Thymus (tissue), 11 donors: ENCODE results near the gene PPM1H. TPM values are rescaled to one million over a fixed set of nuclear protein-coding genes. Genes with fewer than 3 reads are reported as not detected.

ENCODE experiments used
- DNase-seq, 9 donors: peaks; one replicate each; pipeline ENCODE4 v3.0.0-alpha.2; 2013; ENCODE audit warnings: low spot score in 9 of 9, low read depth in 6 of 9, missing footprints in 1 of 9
- H3K27ac ChIP-seq, 2 donors: one replicate each; pipeline ENCODE4 v1.5.1; 2013; ENCODE audit warnings: control low read depth in 1 of 2, low read depth in 1 of 2, low read length in 1 of 2, mild to moderate bottlenecking in 1 of 2, moderate library complexity in 1 of 2
- H3K27me3 ChIP-seq, 2 donors: one replicate each; pipeline ENCODE4 v1.5.1; 2013; ENCODE audit warnings: low read length in 1 of 2; ENCODE audit not compliant: control insufficient read depth in 2 of 2, insufficient read depth in 1 of 2
- H3K36me3 ChIP-seq, 2 donors: one replicate each; pipeline ENCODE4 v1.5.1; 2013; ENCODE audit warnings: low read length in 1 of 2, mild to moderate bottlenecking in 1 of 2, moderate library complexity in 1 of 2; ENCODE audit not compliant: control insufficient read depth in 2 of 2, insufficient read depth in 2 of 2
- H3K4me1 ChIP-seq, 2 donors: one replicate each; pipeline ENCODE4 v1.5.1; 2013; ENCODE audit warnings: low read length in 2 of 2; ENCODE audit not compliant: control insufficient read depth in 2 of 2, insufficient read depth in 2 of 2
- H3K4me3 ChIP-seq, 2 donors: one replicate each; pipeline ENCODE4 v1.5.1; 2013; ENCODE audit warnings: low read length in 2 of 2, control low read depth in 1 of 2, mild to moderate bottlenecking in 1 of 2
- H3K9me3 ChIP-seq, 2 donors: one replicate each; pipeline ENCODE4 v1.5.1; 2013; ENCODE audit warnings: low read length in 1 of 2, mild to moderate bottlenecking in 1 of 2; ENCODE audit not compliant: control insufficient read depth in 2 of 2, insufficient read depth in 1 of 2
- WGBS: extraction: QIAGEN DNeasy Blood & Tissue Kit; methylation state at CpG from one replicate; pipeline ENCODE4 v1.1.7; 2013; 5-methylcytosine and 5-hydroxymethylcytosine counted together
- polyA plus RNA-seq: library from polyadenylated mRNA; stranded (reverse); fragments of 200-250 nt; gene quantifications from one replicate; pipeline ENCODE4 v1.2.3, GENCODE V29; 2013
- total RNA-seq: library from RNA; stranded (reverse); fragments of 120-200 nt; gene quantifications from one replicate; pipeline ENCODE4 v1.2.4, GENCODE V29; 2013
- donor health status: healthy.

PPM1H gene
- total and polyA plus RNA-seq, 2 donors, result 3.6 to 7.8 TPM

GRCh38 chr12:62915204-62915529, 19.8 kb downstream of the PPM1H start:
- H3K4me1 ChIP-seq, result no peaks in the 10 kb centered on the region
- H3K4me3 ChIP-seq, result no peak overlapping the region
- 98% methylated on average over 6 of the region's 6 CpGs for WGBS
- no peaks in the 10 kb centered on the region for H3K36me3 ChIP-seq
- H3K9me3 ChIP-seq, result no peaks in the 10 kb centered on the region
- no peaks in the 10 kb centered on the region for H3K27me3 ChIP-seq
- H3K27ac ChIP-seq, result no peak overlapping the region
- no peak for DNase-seq

GRCh38 chr12:62914443-62915203, 20.3 kb downstream of the PPM1H start:
- Histone ChIP-seq H3K9me3 (no peaks in the 10 kb centered on the region), H3K4me1 (no peaks in the 10 kb centered on the region), H3K27ac (no peak overlapping the region), H3K36me3 (no peaks in the 10 kb centered on the region), H3K4me3 (no peak overlapping the region), H3K27me3 (no peaks in the 10 kb centered on the region)
- 82% methylated on average over 7 of the region's 7 CpGs for WGBS
- DNase-seq, result no peak

- DNase-seq, result no peak
- no peaks in the 10 kb centered on the region for H3K27me3 ChIP-seq
- 98% methylated on average over 6 of the region's 6 CpGs for WGBS
- no peaks in the 10 kb centered on the region for H3K9me3 ChIP-seq
- H3K27ac ChIP-seq, result no peak overlapping the region
- no peak overlapping the region for H3K4me3 ChIP-seq
- H3K4me1 ChIP-seq, result no peaks in the 10 kb centered on the region
- no peaks in the 10 kb centered on the region for H3K36me3 ChIP-seq
Measured at GRCh38 chr12:62913380-62913779, 21.6 kb downstream of the PPM1H start.

- no peak for DNase-seq
- no peaks in the 10 kb centered on the region for H3K36me3 ChIP-seq
- no peaks in the 10 kb centered on the region for H3K4me1 ChIP-seq
- H3K27me3 ChIP-seq, result no peaks in the 10 kb centered on the region
- no peaks in the 10 kb centered on the region for H3K9me3 ChIP-seq
- no peak overlapping the region for H3K4me3 ChIP-seq
- H3K27ac ChIP-seq, result no peak overlapping the region
- WGBS, result 73% methylated on average over 4 of the region's 4 CpGs
Measured at GRCh38 chr12:62912644-62913043, 22.3 kb downstream of the PPM1H start.

GRCh38 chr12:62911286-62911685, 23.7 kb downstream of the PPM1H start:
- no peaks in the 10 kb centered on the region for H3K27me3 ChIP-seq
- H3K36me3 ChIP-seq, result no peaks in the 10 kb centered on the region
- no peaks in the 10 kb centered on the region for H3K4me1 ChIP-seq
- no peak overlapping the region for H3K27ac ChIP-seq
- WGBS, result 96% methylated on average over 4 of the region's 4 CpGs
- no peak overlapping the region for H3K4me3 ChIP-seq
- H3K9me3 ChIP-seq, result no peaks in the 10 kb centered on the region
- DNase-seq, result no peak

GRCh38 chr12:62910549-62911169, 24.3 kb downstream of the PPM1H start:
- DNase-seq, result no peak
- WGBS, result 54% methylated on average over 5 of the region's 5 CpGs
- Histone ChIP-seq H3K9me3 (no peaks in the 10 kb centered on the region), H3K4me1 (no peaks in the 10 kb centered on the region), H3K36me3 (no peaks in the 10 kb centered on the region), H3K27me3 (no peaks in the 10 kb centered on the region), H3K27ac (no peak overlapping the region), H3K4me3 (no peak overlapping the region)

GRCh38 chr12:62909340-62909739, 25.6 kb downstream of the PPM1H start:
- Histone ChIP-seq H3K4me3 (no peak overlapping the region), H3K27ac (no peak overlapping the region), H3K27me3 (no peaks in the 10 kb centered on the region), H3K36me3 (no peaks in the 10 kb centered on the region), H3K4me1 (no peaks in the 10 kb centered on the region), H3K9me3 (no peaks in the 10 kb centered on the region)
- WGBS, result 98% methylated on average over 1 of the region's 1 CpG
- no peak for DNase-seq

GRCh38 chr12:62908674-62909073, 26.3 kb downstream of the PPM1H start:
- no peak for DNase-seq
- 92% methylated on average over 2 of the region's 2 CpGs for WGBS
- Histone ChIP-seq H3K27ac (no peak overlapping the region), H3K36me3 (no peaks in the 10 kb centered on the region), H3K4me1 (no peaks in the 10 kb centered on the region), H3K4me3 (no peak overlapping the region), H3K9me3 (no peaks in the 10 kb centered on the region), H3K27me3 (no peaks in the 10 kb centered on the region)

GRCh38 chr12:62907561-62907960, 27.4 kb downstream of the PPM1H start:
- H3K27me3 ChIP-seq, result no peaks in the 10 kb centered on the region
- no peaks in the 10 kb centered on the region for H3K9me3 ChIP-seq
- 6% methylated on average over 2 of the region's 2 CpGs for WGBS
- no peak overlapping the region for H3K27ac ChIP-seq
- no peak for DNase-seq
- no peaks in the 10 kb centered on the region for H3K4me1 ChIP-seq
- H3K4me3 ChIP-seq, result no peak overlapping the region
- no peaks in the 10 kb centered on the region for H3K36me3 ChIP-seq
